ENCODE measurements around the gene FKBP7.
"Not testable (repeated sequence)": the region's sequence is repeated elsewhere in the genome, so short reads cannot be mapped to it uniquely, and the experiment has no call there.

FKBP7 gene

DNA sequence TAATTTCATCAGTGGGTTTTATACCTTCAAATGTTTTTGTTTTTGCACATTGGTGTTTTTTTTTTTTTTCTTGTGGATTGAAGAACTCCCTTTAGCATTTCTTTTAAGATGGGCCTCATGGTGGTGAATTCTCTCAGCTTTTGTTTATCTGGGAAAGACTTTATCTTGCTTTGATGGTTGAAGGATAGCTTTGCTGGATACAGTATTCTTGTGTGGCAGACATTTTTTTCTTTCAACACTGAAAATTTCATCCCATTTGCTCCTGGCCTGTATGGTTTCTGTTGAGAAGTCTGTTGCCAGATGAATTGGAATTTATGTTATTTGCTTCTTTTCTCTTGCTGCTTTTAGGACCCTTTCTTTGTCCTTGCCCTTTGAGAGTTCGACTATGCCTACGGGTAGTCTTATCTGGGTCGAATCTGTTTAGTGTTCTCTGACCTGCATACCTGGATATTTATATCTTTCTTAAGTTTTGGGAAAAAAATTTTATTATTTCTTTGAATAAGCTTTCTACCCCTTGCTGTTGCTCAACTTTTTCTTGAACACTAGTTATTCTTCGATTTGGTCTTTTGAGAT lies 53.1 kb downstream of the FKBP7 start:
- no peak for DNase-seq (ENCODE audit: low spot score)
- TF ChIP-seq CTCF (IDR thresholded peaks at IDR 0.05; ENCODE audit: extremely low read depth, missing control alignments) = no peak

DNA sequence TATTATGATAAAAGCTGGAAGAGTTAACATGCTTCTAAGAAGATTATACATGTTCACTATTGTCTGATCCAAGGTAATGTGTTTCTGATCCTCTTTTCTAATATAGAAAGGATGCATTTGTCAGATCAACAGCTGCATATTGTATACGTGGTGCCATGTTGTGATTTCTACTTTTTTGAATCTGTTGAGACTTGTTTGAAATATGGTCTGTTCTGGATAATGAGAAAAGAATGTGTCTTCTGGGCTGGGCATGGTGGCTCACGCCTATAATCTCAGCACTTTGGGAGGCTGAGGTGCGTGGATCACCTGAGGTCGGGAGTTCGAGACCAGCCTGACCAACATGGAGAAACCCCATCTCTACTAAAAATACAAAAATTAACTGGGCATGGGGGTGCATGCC lies 54.7 kb downstream of the FKBP7 start:
- not testable (repeated sequence) for DNase-seq (ENCODE audit: low spot score)

GRCh38 chr2:178422097-178422496 lies 56.3 kb downstream of the FKBP7 start:
- no peak for TF ChIP-seq CTCF (IDR thresholded peaks at IDR 0.05; ENCODE audit: extremely low read depth, missing control alignments)

GRCh38 chr2:178420463-178420999 lies 57.9 kb downstream of the FKBP7 start:
- DNase-seq (ENCODE audit: low spot score) = no peak
- no peak for TF ChIP-seq CTCF (IDR thresholded peaks at IDR 0.05; ENCODE audit: extremely low read depth, missing control alignments)

More at GRCh38 chr2:178422097-178422496, 56.3 kb downstream of the FKBP7 start:
- no peak for DNase-seq (ENCODE audit: low spot score)

DNA sequence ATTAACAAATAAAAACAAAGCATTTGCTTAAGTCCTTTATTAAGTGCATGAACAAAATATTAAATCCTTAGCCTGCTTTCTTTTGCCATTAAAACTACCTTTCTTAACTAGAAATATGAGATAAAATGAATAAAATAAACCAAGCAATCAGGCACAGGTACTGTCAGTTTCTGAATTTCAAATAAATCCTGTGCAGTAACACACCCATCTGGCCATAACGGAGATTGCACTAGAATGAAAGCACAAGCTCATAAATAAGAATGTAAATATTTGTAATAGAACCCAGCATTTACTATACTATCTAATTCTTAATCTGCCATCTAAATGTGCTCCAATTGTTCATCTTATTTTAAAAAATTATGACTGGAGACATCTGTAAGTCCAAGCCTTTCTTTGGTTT lies 59.3 kb downstream of the FKBP7 start:
- no peak for DNase-seq (ENCODE audit: low spot score)
- no peak for TF ChIP-seq CTCF (IDR thresholded peaks at IDR 0.05; ENCODE audit: extremely low read depth, missing control alignments)

- no peak for TF ChIP-seq CTCF (IDR thresholded peaks at IDR 0.05; ENCODE audit: extremely low read depth, missing control alignments)
- DNase-seq (ENCODE audit: low spot score) = no peak
Measured at GRCh38 chr2:178418426-178418825, 60.0 kb downstream of the FKBP7 start.

DNA sequence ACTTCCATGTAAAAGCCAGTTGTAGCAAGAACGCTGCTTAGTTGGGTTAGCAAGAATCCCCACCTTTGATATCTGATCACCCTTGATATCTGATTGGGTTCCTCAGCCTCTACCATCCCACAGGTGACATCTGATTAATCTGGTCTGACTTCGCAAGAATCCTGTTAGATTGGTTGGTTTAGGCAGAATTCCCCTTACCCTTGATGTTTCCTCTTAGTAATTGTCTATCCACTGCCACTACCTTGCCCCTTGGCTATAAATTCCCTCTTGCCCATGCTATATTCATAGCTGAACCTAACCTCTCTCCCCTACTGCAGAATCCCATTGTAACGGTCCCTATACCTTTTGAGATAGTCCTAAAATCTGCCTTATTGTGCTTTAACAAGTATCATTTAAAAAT lies 60.5 kb downstream of the FKBP7 start:
- TF ChIP-seq CTCF (IDR thresholded peaks at IDR 0.05; ENCODE audit: extremely low read depth, missing control alignments) = no peak
- no peak for DNase-seq (ENCODE audit: low spot score)

DNA sequence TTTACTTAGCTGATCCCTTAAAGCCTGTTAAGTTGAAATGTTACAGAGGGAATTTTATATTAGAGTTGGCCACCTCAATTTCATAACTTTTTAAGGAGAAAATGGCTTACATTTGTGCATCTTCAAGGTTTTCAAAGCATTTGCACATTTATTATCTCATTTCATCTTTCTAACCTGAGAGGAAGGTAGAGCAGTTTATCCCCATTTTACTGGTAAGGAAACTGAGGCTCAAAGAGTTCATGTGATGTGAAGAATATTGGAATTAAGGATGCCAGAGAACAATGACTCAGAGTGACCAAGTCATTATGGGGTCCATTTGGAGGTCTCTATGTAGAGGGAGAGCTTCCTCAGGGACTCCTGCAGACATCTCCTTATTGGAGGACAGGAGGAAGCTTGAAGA lies 62.4 kb downstream of the FKBP7 start:
- DNase-seq (ENCODE audit: low spot score) = no peak
- TF ChIP-seq CTCF (IDR thresholded peaks at IDR 0.05; ENCODE audit: extremely low read depth, missing control alignments) = no peak

Data from GM20000 (cell line).